SU-DHL-6 (cell line): ENCODE results near the gene LIN52.

Experiments
- H2AFZ ChIP-seq: fragments of 200-600 bp; sonication (generic); 2 replicates; pipeline ENCODE4 v1.6.1; 2014; ENCODE audit warnings: low read depth, mild to moderate bottlenecking, moderate library complexity, mixed read lengths, antibody characterized with exemption, low read length; ENCODE audit not compliant: severe bottlenecking
- H3F3A ChIP-seq: fragments of 200-600 bp; shearing (Covaris generic); 2 replicates; pipeline ENCODE4 v1.6.0; 2016; ENCODE audit warnings: antibody characterized with exemption, mild to moderate bottlenecking; ENCODE audit not compliant: insufficient read depth
- H3K27ac ChIP-seq: fragments of 200-600 bp; sonication (generic); 2 replicates; pipeline ENCODE4 v1.5.1; 2016; ENCODE audit warnings: low read depth, mild to moderate bottlenecking, low read length, moderate library complexity, mixed read lengths
- H3K27me3 ChIP-seq: fragments of 200-600 bp; sonication (generic), shearing (Covaris generic); 2 replicates; pipeline ENCODE4 v1.6.0; 2014; ENCODE audit warnings: mild to moderate bottlenecking, low read length
- H3K36me3 ChIP-seq: fragments of 200-600 bp; sonication (generic); 2 replicates; pipeline ENCODE4 v1.6.1; 2014; ENCODE audit warnings: mild to moderate bottlenecking, low read length, mixed read lengths
- H3K4me2 ChIP-seq: fragments of 300-600, 200-600 bp; shearing (Covaris generic), sonication (generic); 2 replicates; pipeline ENCODE4 v1.6.0; 2014; ENCODE audit warnings: low read length, low read depth, mild to moderate bottlenecking; ENCODE audit not compliant: poor library complexity, severe bottlenecking
- H3K4me3 ChIP-seq: fragments of 200-600 bp; sonication (generic); 2 replicates; pipeline ENCODE4 v1.5.1; 2014; ENCODE audit warnings: antibody characterized with exemption, low read length, mild to moderate bottlenecking, mixed read lengths; ENCODE audit not compliant: insufficient read depth, poor library complexity, severe bottlenecking
- H3K79me2 ChIP-seq: fragments of 200-600 bp; sonication (generic); 2 replicates; pipeline ENCODE4 v1.6.1; 2014; ENCODE audit warnings: mild to moderate bottlenecking, low read length, moderate library complexity; ENCODE audit not compliant: insufficient read depth
- H3K9ac ChIP-seq: fragments of 200-600 bp; sonication (generic); 2 replicates; pipeline ENCODE4 v1.7.0; 2014; ENCODE audit warnings: mild to moderate bottlenecking, low read length
- H3K9me2 ChIP-seq: fragments of 200-600 bp; sonication (generic); replicated peaks from 2 replicates; pipeline ENCODE4 v1.6.1; 2014; ENCODE audit warnings: low read length; ENCODE audit not compliant: insufficient read depth
- H3K9me3 ChIP-seq: fragments of 200-600 bp; sonication (generic); 2 replicates; pipeline ENCODE4 v1.6.1; 2014; ENCODE audit warnings: low read length, mixed read lengths; ENCODE audit not compliant: insufficient read depth
- H4K20me1 ChIP-seq: fragments of 200-600 bp; sonication (generic); 2 replicates; pipeline ENCODE4 v1.6.1; 2014; ENCODE audit warnings: low read depth, mild to moderate bottlenecking, antibody characterized with exemption, low read length, moderate library complexity, mixed read lengths
- EZH2phosphoT487 ChIP-seq: fragments of 200-600 bp; sonication (generic), shearing (Covaris generic); conservative IDR thresholded peaks from 2 replicates; pipeline ENCODE4 v1.6.1; 2018; ENCODE audit warnings: mild to moderate bottlenecking, antibody characterized with exemption, low read length, moderate library complexity, mixed read lengths
- TF ChIP-seq, protein P1 (sequence below): fragments of 200-600 bp; sonication (generic); IDR thresholded peaks from one replicate; pipeline ENCODE4 v1.5.1; 2017; ENCODE audit warnings: antibody characterized with exemption, mild to moderate bottlenecking, low read length, moderate library complexity; ENCODE audit not compliant: insufficient read depth, poor library complexity, severe bottlenecking

LIN52 gene

DNA sequence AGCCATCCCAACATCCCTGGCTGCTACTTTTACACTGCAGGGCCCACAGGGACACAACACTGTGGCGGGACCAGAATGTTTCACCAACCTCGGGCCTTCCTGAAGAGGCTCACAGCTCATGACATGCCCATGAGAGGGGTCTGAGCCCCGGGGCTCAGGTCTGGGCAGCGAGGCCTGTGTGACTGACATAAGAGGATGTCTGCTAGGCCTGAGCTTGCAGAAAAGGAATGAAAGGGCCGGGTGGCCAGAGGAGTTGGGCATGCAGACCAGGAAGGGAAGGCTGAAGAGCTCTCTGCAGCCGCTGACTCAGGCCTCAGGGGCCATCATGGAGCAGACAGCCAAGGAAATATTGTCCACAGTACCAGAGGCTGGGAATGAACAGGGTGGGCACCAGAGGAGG is 136.2 kb downstream of the LIN52 start:
- no peak overlapping the region for H3K4me2 ChIP-seq
- no peaks in the 10 kb centered on the region for H3K9me2 ChIP-seq
- H3K27me3 ChIP-seq = no peaks in the 10 kb centered on the region
- H3K79me2 ChIP-seq = no peaks in the 10 kb centered on the region
- H3K27ac ChIP-seq = no peak overlapping the region
- no peaks in the 10 kb centered on the region for H3K36me3 ChIP-seq
- H3K4me3 ChIP-seq = no peak overlapping the region
- TF ChIP-seq EZH2phosphoT487 = no peak
- TF ChIP-seq, protein P1, sequence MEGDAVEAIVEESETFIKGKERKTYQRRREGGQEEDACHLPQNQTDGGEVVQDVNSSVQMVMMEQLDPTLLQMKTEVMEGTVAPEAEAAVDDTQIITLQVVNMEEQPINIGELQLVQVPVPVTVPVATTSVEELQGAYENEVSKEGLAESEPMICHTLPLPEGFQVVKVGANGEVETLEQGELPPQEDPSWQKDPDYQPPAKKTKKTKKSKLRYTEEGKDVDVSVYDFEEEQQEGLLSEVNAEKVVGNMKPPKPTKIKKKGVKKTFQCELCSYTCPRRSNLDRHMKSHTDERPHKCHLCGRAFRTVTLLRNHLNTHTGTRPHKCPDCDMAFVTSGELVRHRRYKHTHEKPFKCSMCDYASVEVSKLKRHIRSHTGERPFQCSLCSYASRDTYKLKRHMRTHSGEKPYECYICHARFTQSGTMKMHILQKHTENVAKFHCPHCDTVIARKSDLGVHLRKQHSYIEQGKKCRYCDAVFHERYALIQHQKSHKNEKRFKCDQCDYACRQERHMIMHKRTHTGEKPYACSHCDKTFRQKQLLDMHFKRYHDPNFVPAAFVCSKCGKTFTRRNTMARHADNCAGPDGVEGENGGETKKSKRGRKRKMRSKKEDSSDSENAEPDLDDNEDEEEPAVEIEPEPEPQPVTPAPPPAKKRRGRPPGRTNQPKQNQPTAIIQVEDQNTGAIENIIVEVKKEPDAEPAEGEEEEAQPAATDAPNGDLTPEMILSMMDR = no peak
- H2AFZ ChIP-seq = no peak overlapping the region
- no peak overlapping the region for H3K9ac ChIP-seq
- H3K9me3 ChIP-seq = no peaks in the 10 kb centered on the region
- H4K20me1 ChIP-seq = no peaks in the 10 kb centered on the region
- H3F3A ChIP-seq = no peaks in the 10 kb centered on the region

DNA sequence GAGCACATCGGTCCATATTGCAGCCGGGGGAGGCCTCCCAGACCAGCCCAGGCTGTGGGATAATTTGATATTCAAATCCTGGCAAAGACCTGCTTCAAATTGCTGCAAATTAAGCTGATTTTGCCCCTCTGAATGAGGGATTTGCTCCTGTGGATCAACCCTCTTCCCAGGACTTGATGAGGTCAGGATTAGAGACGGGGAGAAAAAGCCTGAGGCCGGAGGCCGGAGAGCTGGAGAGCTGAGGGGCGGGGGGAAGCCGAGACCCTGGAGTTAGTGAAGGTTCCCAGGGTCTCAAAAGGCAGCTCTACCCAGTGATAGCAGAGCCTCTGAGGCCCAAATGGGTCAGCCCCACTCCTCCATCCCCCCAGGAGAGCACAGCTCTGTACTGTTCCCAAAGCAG is 137.0 kb downstream of the LIN52 start:
- H3K4me2 ChIP-seq = no peak overlapping the region
- no peak overlapping the region for H3K4me3 ChIP-seq
- no peaks in the 10 kb centered on the region for H3K79me2 ChIP-seq
- no peak overlapping the region for H2AFZ ChIP-seq
- H3K9me2 ChIP-seq = no peaks in the 10 kb centered on the region
- no peak for TF ChIP-seq EZH2phosphoT487
- TF ChIP-seq, protein P1 = no peak
- H3K27ac ChIP-seq = no peak overlapping the region
- no peaks in the 10 kb centered on the region for H3K27me3 ChIP-seq
- H3K9me3 ChIP-seq = no peaks in the 10 kb centered on the region
- no peaks in the 10 kb centered on the region for H4K20me1 ChIP-seq
- no peak overlapping the region for H3K9ac ChIP-seq
- H3K36me3 ChIP-seq = no peaks in the 10 kb centered on the region
- no peaks in the 10 kb centered on the region for H3F3A ChIP-seq

DNA sequence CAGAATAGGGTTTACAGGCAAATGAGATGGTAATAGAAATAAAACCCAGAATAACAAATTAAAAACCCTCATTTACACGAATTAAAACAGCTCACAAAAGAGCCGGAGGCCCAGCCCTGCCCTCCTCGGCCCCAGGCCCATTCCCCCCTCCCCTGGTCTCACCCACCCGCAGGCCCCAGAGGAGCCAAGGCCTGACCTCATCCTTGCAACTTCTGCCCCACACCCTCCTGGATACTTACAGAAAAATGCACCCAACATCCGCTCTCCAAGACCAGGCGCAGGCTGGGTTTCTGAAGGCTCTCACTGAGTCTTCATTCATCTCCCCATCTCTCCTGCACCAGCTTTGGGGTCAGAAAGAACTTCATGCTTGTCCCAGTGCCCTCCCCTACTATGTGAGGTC is 138.3 kb downstream of the LIN52 start:
- Histone ChIP-seq H4K20me1 (no peaks in the 10 kb centered on the region), H3K9ac (no peak overlapping the region), H3K4me2 (no peak overlapping the region), H3K9me3 (no peaks in the 10 kb centered on the region), H3K4me3 (no peak overlapping the region), H3K9me2 (no peaks in the 10 kb centered on the region), H3K79me2 (no peaks in the 10 kb centered on the region), H3K27ac (no peak overlapping the region), H3K27me3 (no peaks in the 10 kb centered on the region), H3K36me3 (no peaks in the 10 kb centered on the region), H2AFZ (no peak overlapping the region), H3F3A (no peaks in the 10 kb centered on the region)
- TF ChIP-seq, protein P1 = no peak
- TF ChIP-seq EZH2phosphoT487 = no peak

DNA sequence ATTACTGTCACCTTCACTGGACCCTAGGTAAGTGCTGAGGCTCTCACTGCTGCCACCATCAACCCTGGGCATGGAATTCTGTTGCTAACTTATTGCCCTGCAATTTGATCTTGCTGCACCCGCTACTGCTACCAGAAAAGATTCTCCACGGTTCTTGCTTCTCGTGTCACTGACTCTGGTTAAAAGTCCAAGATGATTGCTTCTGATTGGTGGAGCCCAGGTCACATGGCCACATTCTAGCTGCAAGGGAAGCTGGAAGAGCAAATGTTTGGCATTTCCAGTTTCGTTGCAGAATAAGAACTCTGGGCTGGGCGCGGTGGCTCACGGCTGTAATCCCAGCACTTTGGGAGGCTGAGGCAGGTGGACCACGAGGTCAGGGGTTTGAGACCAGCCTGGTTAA is 147.0 kb downstream of the LIN52 start:
- H4K20me1 ChIP-seq = no peaks in the 10 kb centered on the region
- H3K4me2 ChIP-seq = no peak overlapping the region
- no peak overlapping the region for H2AFZ ChIP-seq
- TF ChIP-seq EZH2phosphoT487 = no peak
- TF ChIP-seq, protein P1 = no peak
- H3F3A ChIP-seq = no peaks in the 10 kb centered on the region
- H3K9me3 ChIP-seq = no peaks in the 10 kb centered on the region
- no peaks in the 10 kb centered on the region for H3K36me3 ChIP-seq
- H3K9ac ChIP-seq = no peak overlapping the region
- H3K27ac ChIP-seq = no peak overlapping the region
- no peaks in the 10 kb centered on the region for H3K27me3 ChIP-seq
- no peaks in the 10 kb centered on the region for H3K79me2 ChIP-seq
- no peak overlapping the region for H3K4me3 ChIP-seq
- H3K9me2 ChIP-seq = no peaks in the 10 kb centered on the region
